ENCODE data around the gene NPFFR2.
"Not testable (repeated sequence)": the region's sequence is repeated elsewhere in the genome, so short reads cannot be mapped to it uniquely, and the experiment has no call there.

Gene NPFFR2

GRCh38 chr4:72031868-72032608, at the start of gene NPFFR2:
NPFFR2 (plus strand) TSS chr4:72032000; CDS start chr4:72128592, 96,592 bp downstream.
- DNase-seq: no peak

GRCh38 chr4:71992571-71993312, 39.1 kb upstream of the NPFFR2 start:
- DNase-seq: no peak

- no peak for DNase-seq
These were observed 37.2 kb upstream of the NPFFR2 start for GRCh38 chr4:71994559-71994958.

- no peak for DNase-seq
These were observed 36.5 kb upstream of the NPFFR2 start for GRCh38 chr4:71995297-71995696.

GRCh38 chr4:72006586-72006985, 25.2 kb upstream of the NPFFR2 start:
- no peak for DNase-seq

GRCh38 chr4:72011906-72012305, 19.9 kb upstream of the NPFFR2 start:
- DNase-seq: no peak

- no peak for DNase-seq
These were observed 15.8 kb upstream of the NPFFR2 start for GRCh38 chr4:72016011-72016410.

- no peak for DNase-seq
These were observed 12.1 kb upstream of the NPFFR2 start for GRCh38 chr4:72019688-72020087.

- DNase-seq: no peak
These were observed 9.2 kb upstream of the NPFFR2 start for GRCh38 chr4:72022553-72022952.

- no peak for DNase-seq
These were observed 23.8 kb downstream of the NPFFR2 start for GRCh38 chr4:72055566-72055965.

GRCh38 chr4:72063726-72064125, 31.9 kb downstream of the NPFFR2 start:
- DNase-seq: no peak

GRCh38 chr4:72067051-72067450, 35.3 kb downstream of the NPFFR2 start:
- DNase-seq: no peak

- no peak for DNase-seq
These were observed 42.0 kb downstream of the NPFFR2 start for GRCh38 chr4:72073816-72074215.

GRCh38 chr4:72076562-72076961, 44.8 kb downstream of the NPFFR2 start:
- no peak for DNase-seq

GRCh38 chr4:72077346-72077745, 45.5 kb downstream of the NPFFR2 start:
- DNase-seq: no peak

- DNase-seq: no peak
These were observed 52.8 kb downstream of the NPFFR2 start for GRCh38 chr4:72084587-72085011.

- DNase-seq: not testable (repeated sequence)
These were observed 58.8 kb downstream of the NPFFR2 start for GRCh38 chr4:72090606-72091005.

- no peak for DNase-seq
These were observed 62.4 kb downstream of the NPFFR2 start for GRCh38 chr4:72094059-72094797.

- DNase-seq: no peak
These were observed 75.7 kb downstream of the NPFFR2 start for GRCh38 chr4:72107456-72107855.

GRCh38 chr4:72109364-72109763, 77.6 kb downstream of the NPFFR2 start:
- DNase-seq: no peak

- no peak for DNase-seq
These were observed 78.2 kb downstream of the NPFFR2 start for GRCh38 chr4:72109959-72110497.

GRCh38 chr4:72110886-72111285, 79.1 kb downstream of the NPFFR2 start:
- no peak for DNase-seq

GRCh38 chr4:72111863-72112262, 80.1 kb downstream of the NPFFR2 start:
- no peak for DNase-seq

Measured in activated CD4-positive, alpha-beta T cell treated with anti-CD3 and anti-CD28 coated beads, Interleukin-2, Interleukin-6, amounts not matched to agents 100 ng/mL and 50 ng/mL, durations not matched to agents 16 hours and 8 hours (primary cell).